HG03571 (cell line): ENCODE measurements around the gene HSPG2.

ENCODE experiments used
- ATAC-seq: cut with Tn5 transposase; IDR thresholded peaks from one replicate; pipeline ENCODE4 v1.9.1; 2021; ENCODE audit not compliant: unreplicated experiment

HSPG2 gene

GRCh38 chr1:21774835-21775549 lies 162.1 kb downstream of the HSPG2 start:
- ATAC-seq, result no peak

GRCh38 chr1:21773585-21773984 lies 163.5 kb downstream of the HSPG2 start:
- ATAC-seq, result peak; percentile 57
